ENCODE results near the gene SKIDA1.

The SKIDA1 gene

DNA sequence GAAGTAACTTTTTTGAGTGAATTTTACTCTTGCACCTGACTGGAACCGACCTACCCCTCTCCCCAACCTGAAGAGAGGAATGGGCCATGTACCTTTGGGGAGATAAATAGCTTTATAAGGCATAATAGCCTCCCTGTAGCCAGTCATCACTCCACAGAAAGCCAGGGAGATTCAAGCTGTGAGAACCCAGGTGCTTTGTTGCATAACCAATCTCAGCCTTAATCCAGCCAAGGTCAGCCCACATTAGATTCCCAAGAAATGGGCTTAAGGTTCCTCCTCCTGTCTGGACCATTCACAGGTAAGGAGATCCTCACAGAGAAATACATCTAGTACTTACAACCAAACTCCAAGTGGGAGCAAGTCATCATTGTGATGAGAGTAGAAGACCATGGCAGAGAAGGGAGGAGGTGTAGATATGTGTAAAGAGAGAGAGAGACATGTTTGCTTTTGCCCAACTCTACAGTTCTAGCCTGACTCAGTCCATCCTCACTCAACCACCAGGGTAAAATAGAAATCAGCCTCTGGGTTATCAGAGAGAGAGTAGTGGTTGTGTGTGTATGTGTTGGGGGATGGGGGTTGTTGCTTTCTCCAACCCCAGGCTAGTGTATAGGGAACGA, 23.6 kb downstream of the SKIDA1 start:
- no peaks in the 10 kb centered on the region for H3K9me3 Mint-ChIP-seq
- peak; percentile 40 for ATAC-seq
- peaks cover 21% of the 10 kb centered on the region for H3K4me1 Mint-ChIP-seq
- no peak overlapping the region for H3K27ac Mint-ChIP-seq
- no peak overlapping the region for H3K4me3 Mint-ChIP-seq
- H3K27me3 Mint-ChIP-seq = peaks cover 87% of the 10 kb centered on the region
- no peak for DNase-seq

DNA sequence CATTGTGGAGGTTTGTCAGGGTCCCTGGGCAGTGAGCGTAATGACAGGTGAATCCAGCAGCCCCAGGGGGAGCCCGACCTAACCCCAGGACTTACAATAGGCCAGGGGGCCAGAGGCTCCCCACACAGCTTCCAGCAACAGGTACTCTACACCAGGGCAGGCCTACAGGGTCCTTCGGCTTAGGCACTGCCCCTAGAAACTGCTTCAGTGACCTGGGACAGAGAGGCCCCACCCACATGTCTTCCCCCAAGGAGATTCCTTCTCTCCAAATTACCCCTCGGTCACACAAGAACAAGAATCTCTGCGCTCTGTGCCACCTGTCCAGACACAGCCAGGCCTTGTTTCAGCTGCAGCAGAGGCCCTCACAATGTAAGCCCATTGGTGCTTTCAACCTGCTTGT, 24.4 kb downstream of the SKIDA1 start:
- Mint-ChIP-seq H3K27ac (no peak overlapping the region), H3K9me3 (no peaks in the 10 kb centered on the region), H3K4me1 (peaks cover 21% of the 10 kb centered on the region), H3K4me3 (no peak overlapping the region), H3K27me3 (peaks cover 83% of the 10 kb centered on the region)
- no peak for ATAC-seq
- DNase-seq = no peak

- H3K9me3 Mint-ChIP-seq = no peaks in the 10 kb centered on the region
- peaks cover 22% of the 10 kb centered on the region for H3K4me1 Mint-ChIP-seq
- no peak for ATAC-seq
- peaks cover 77% of the 10 kb centered on the region for H3K27me3 Mint-ChIP-seq
- H3K27ac Mint-ChIP-seq = no peak overlapping the region
- peak overlapping the region in 1 of 2 donors; percentile 66 for H3K4me3 Mint-ChIP-seq
- no peak for DNase-seq
Observed at GRCh38 chr10:21500578-21500910, 24.9 kb downstream of the SKIDA1 start.

DNA sequence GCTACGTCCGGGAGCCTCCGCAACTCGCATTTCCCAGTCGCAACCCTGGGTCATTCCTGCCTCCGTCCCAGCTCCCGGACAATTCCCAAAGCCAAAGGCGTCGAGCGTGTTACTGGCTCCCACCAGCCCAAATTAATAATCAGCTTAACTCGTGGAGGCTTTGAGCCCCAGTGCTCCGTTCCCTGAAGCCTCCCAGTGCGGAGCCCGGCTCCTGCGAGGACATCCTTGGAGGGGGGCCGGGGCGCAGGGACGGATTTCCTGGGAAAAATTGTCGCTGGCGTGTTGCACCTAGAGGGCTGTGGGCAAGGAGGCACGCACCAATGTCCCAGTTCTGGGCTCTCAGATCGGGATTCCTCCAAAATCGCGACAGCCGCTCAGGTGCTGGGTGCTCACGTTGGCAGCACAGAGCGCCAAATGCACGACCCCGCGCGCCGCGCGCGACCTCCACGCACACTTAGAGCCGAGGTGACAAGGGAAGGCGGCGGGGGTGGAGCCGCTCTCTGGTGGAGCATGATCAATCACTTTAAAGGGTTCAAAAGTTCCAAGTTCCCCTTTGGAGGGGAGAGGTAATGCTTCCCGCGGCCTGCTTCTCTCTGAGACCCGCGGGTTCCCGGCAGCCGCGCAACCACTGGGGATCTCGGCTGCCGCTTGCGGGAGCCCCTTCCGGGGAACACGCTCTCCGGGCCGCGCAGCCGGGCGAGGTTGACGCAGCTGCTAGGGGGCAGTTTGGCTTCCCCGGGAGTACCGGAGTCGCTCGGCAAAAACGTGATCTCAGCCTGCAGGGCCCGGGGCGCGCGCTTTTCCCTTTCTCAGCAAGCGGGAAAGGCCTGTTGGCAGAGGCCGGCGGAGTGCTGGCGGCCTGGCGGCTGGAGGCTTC, 25.5 kb downstream of the SKIDA1 start:
- DNase-seq (no peak), ATAC-seq (no peak)
- Mint-ChIP-seq H3K9me3 (no peaks in the 10 kb centered on the region), H3K27ac (no peak overlapping the region), H3K27me3 (peaks cover 81% of the 10 kb centered on the region), H3K4me3 (peak overlapping the region; percentile 38 to 66), H3K4me1 (peaks cover 28% of the 10 kb centered on the region)

- ATAC-seq = no peak
- Mint-ChIP-seq H3K9me3 (no peaks in the 10 kb centered on the region), H3K4me1 (peaks cover 33% of the 10 kb centered on the region), H3K4me3 (no peak overlapping the region), H3K27me3 (peaks cover 88% of the 10 kb centered on the region), H3K27ac (no peak overlapping the region)
- DNase-seq = no peak
Observed at GRCh38 chr10:21498986-21499385, 26.5 kb downstream of the SKIDA1 start.

DNA sequence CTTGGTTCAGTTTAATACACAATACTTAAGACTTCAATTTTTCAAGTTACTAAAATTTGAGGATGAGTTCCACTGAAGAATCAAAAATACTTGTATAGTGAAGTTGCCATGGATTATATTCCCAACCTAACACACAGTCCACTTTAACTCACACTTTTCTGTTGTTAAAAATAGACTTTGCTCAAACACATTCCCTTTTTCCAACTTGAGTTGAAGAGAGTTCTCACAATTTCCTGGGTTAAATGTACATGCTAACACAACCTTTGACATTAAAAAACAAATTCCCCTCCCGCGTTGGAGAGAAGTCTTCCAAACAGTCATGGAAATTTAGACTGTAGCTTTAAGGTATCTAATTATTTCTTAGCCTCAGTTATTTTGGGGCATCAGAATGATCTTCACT, 27.1 kb downstream of the SKIDA1 start:
- H3K4me3 Mint-ChIP-seq = no peak overlapping the region
- no peak overlapping the region for H3K27ac Mint-ChIP-seq
- DNase-seq = no peak
- peaks cover 88% of the 10 kb centered on the region for H3K27me3 Mint-ChIP-seq
- ATAC-seq = no peak
- peaks cover 35% of the 10 kb centered on the region for H3K4me1 Mint-ChIP-seq
- no peaks in the 10 kb centered on the region for H3K9me3 Mint-ChIP-seq

- H3K9me3 Mint-ChIP-seq = no peaks in the 10 kb centered on the region
- DNase-seq = peak in 1 of 2 donors; percentile 26
- no peak overlapping the region for H3K27ac Mint-ChIP-seq
- peaks cover 35% of the 10 kb centered on the region for H3K4me1 Mint-ChIP-seq
- peak overlapping the region; percentile 87 for H3K4me3 Mint-ChIP-seq
- H3K27me3 Mint-ChIP-seq = peaks cover 86% of the 10 kb centered on the region
- ATAC-seq = peak; percentile 4
Observed at GRCh38 chr10:21497177-21497807, 28.2 kb downstream of the SKIDA1 start.

- H3K4me3 Mint-ChIP-seq = peak overlapping the region; percentile 87
- peak; percentile 72 for ATAC-seq
- peaks cover 82% of the 10 kb centered on the region for H3K27me3 Mint-ChIP-seq
- no peaks in the 10 kb centered on the region for H3K9me3 Mint-ChIP-seq
- H3K27ac Mint-ChIP-seq = peak overlapping the region; percentile 19 to 27
- H3K4me1 Mint-ChIP-seq = peaks cover 35% of the 10 kb centered on the region
- DNase-seq = peak; percentile 58 to 62
Observed at GRCh38 chr10:21496343-21497176, 28.9 kb downstream of the SKIDA1 start.

DNA sequence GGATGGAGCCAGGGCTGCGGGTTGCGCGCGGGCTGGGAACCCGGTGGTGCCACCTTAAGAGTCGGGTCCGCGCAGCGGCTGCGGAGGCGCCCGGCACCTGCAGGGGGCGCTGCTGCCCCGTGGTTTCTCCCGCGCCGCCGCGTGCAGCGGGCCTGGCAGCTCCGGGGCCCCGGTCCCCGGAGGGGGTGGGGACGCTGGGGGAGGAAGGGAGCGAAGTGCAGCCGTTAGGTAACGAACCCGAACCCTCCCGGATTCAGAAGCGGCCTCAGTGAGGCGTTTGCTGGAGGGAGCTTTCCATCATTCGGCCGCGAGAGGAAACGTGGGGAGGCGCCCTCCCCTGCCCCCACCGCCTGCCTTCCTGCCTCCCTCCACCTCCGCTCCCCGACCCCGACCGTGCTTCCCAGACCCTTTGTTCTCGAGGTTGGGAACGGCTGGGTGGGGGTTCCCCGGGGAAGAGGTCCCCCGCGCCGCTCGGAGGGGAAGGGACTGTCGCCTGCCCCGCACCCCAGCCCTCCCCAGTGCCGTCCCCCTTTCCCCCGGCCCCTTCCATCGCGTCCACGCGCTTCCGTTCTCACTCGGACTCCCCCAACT, 29.6 kb downstream of the SKIDA1 start:
- peak overlapping the region in 1 of 2 donors; percentile 27 for H3K27ac Mint-ChIP-seq
- peak overlapping the region; percentile 87 for H3K4me3 Mint-ChIP-seq
- DNase-seq (peak; percentile 87 to 90), ATAC-seq (peak; percentile 88)
- H3K4me1 Mint-ChIP-seq = peaks cover 35% of the 10 kb centered on the region
- peaks cover 81% of the 10 kb centered on the region for H3K27me3 Mint-ChIP-seq
- H3K9me3 Mint-ChIP-seq = no peaks in the 10 kb centered on the region

DNA sequence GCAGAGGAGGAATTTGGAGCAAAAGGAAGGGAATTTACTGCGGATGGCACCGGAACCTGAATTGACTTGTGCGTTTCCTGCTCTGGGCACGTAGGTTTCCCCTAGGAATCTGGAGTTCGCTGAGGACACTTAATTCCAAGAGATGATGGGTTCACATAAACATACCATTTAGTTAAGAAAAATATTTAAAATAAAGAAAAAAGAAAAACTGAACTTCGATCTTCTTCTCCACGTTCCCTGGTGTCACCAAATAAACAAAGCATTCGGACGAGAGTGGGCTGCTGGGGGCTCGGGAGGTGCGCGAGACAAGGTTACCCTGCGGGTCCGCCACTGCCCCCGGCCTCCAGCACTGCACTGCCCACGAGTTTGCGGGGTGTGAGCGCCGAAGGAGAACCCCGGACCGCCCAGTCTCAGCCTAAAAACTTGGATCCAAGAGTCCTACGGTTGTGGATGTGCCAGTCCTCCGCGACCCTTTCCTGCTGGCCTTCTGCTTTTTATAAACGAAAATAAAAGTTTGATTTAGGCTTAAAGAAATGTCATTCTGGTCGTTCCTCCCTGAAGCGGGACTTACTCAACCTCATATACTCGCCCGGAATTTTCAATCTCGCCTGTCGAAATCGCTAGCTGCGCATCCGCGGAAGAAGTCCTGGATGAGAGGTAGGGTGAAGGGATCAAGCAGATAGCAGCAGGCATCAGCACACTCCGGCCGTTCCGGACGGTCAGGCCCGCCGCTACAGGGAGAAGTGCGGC, 30.3 kb downstream of the SKIDA1 start:
- DNase-seq (no peak), ATAC-seq (no peak)
- H3K9me3 Mint-ChIP-seq = no peaks in the 10 kb centered on the region
- H3K4me3 Mint-ChIP-seq = peak overlapping the region; percentile 87
- H3K4me1 Mint-ChIP-seq = peaks cover 33% of the 10 kb centered on the region
- peak overlapping the region in 1 of 2 donors; percentile 52 for H3K27ac Mint-ChIP-seq
- peaks cover 75% of the 10 kb centered on the region for H3K27me3 Mint-ChIP-seq

GRCh38 chr10:21494191-21495001, 31.1 kb downstream of the SKIDA1 start:
- H3K4me3 Mint-ChIP-seq = peak overlapping the region; percentile 87
- H3K27ac Mint-ChIP-seq = no peak overlapping the region
- peaks cover 67% of the 10 kb centered on the region for H3K27me3 Mint-ChIP-seq
- H3K9me3 Mint-ChIP-seq = no peaks in the 10 kb centered on the region
- ATAC-seq (no peak), DNase-seq (peak; percentile 33 to 34)
- H3K4me1 Mint-ChIP-seq = peaks cover 25% of the 10 kb centered on the region

DNA sequence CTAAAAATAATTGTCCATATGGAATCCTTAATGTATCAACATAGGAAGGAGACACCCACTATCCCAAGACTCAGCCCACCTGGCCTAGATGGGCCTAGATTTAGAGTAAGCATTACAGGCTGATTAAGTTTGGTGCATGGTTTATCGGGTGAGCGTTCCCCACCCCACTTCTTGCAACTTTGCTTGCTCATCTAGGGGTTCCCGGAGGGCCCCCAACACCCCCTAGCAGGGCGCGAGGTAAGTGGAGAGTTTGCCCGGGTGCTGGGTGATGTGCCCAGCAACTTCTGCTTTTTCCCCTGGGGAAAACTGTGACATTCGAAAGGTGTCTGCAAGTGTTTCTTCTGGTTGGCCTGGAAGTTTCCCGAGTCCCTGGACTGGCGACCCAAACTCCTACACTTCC, 31.7 kb downstream of the SKIDA1 start:
- Mint-ChIP-seq H3K27ac (no peak overlapping the region), H3K27me3 (peaks cover 64% of the 10 kb centered on the region), H3K4me1 (peaks cover 21% of the 10 kb centered on the region), H3K9me3 (no peaks in the 10 kb centered on the region), H3K4me3 (peak overlapping the region; percentile 87)
- no peak for DNase-seq
- ATAC-seq = no peak

DNA sequence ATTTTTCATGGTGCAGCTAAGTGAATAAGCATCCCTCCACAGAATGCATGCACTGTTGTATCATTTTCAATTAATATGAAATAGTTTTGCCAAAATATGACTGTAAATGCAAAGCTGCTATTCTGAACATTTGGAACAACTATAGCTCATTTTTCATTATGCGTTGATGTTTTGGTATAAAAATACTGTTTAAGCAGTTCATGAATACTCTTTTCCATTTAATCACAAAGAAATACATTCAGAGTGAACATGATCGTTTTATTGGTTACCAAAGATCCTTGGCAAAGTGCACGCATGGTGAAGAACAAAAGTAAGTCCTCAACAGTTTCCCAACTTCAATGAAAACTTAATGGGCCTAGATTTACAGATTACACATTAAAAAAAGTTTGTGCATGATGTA, 33.1 kb downstream of the SKIDA1 start:
- DNase-seq (no peak), ATAC-seq (no peak)
- Mint-ChIP-seq H3K9me3 (no peaks in the 10 kb centered on the region), H3K27ac (no peak overlapping the region), H3K4me3 (no peak overlapping the region), H3K27me3 (peaks cover 60% of the 10 kb centered on the region), H3K4me1 (peaks cover 17% of the 10 kb centered on the region)

- Mint-ChIP-seq H3K27ac (no peak overlapping the region), H3K4me1 (peaks cover 14% of the 10 kb centered on the region), H3K27me3 (peaks cover 56% of the 10 kb centered on the region), H3K4me3 (no peak overlapping the region), H3K9me3 (no peaks in the 10 kb centered on the region)
- DNase-seq (no peak), ATAC-seq (no peak)
Observed at GRCh38 chr10:21490711-21491105, 34.8 kb downstream of the SKIDA1 start.
